ENCODE data around the gene POU2F3.

Gene POU2F3

GRCh38 chr11:120307476-120307875 lies 67.5 kb downstream of the POU2F3 start:
- ChIA-PET CTCF (interaction anchor here (0.8 to 14.7 kb wide), 5 partner anchors 7 to 136 kb away, joined by 3 to 349 read pairs (median 4); no protein-coding TSS in a partner anchor), POLR2A (no interaction called here)
- Histone ChIP-seq H3K9me3 (ENCODE audit: control insufficient read depth, insufficient read depth, low read depth, low read length) (no peaks in the 10 kb centered on the region), H3K36me3 (ENCODE audit: control insufficient read depth in 2 of 2, insufficient read depth in 1 of 2, low read length in 2 of 2) (no peaks in the 10 kb centered on the region), H3K27ac (ENCODE audit: extremely low read depth, low read depth, low read length) (no peak overlapping the region), H3K4me1 (ENCODE audit: control insufficient read depth, insufficient read depth, low read length) (no peaks in the 10 kb centered on the region), H3K4me3 (ENCODE audit: low read depth, low read length) (no peak overlapping the region)
- TF ChIP-seq GLI2 (tag by site-specific recombination; IDR thresholded peaks at IDR 0.05; ENCODE audit: borderline replicate concordance, low read depth), result no peak
- TF ChIP-seq ZNF549 (tag by site-specific recombination; IDR thresholded peaks at IDR 0.05), result no peak
- no peak for TF ChIP-seq ZNF311 (tag by site-specific recombination; IDR thresholded peaks at IDR 0.05; ENCODE audit: borderline replicate concordance)
- no peak for TF ChIP-seq ZNF280D (tag by site-specific recombination; IDR thresholded peaks at IDR 0.05)
- TF ChIP-seq ZNF394 (tag by site-specific recombination; IDR thresholded peaks at IDR 0.05; ENCODE audit: borderline replicate concordance), result no peak

- Histone ChIP-seq H3K36me3 (ENCODE audit: control insufficient read depth in 2 of 2, insufficient read depth in 1 of 2, low read length in 2 of 2) (no peaks in the 10 kb centered on the region), H3K4me3 (ENCODE audit: low read depth, low read length) (no peak overlapping the region), H3K9me3 (ENCODE audit: control insufficient read depth, insufficient read depth, low read depth, low read length) (no peaks in the 10 kb centered on the region), H3K27ac (ENCODE audit: extremely low read depth, low read depth, low read length) (no peak overlapping the region), H3K4me1 (ENCODE audit: control insufficient read depth, insufficient read depth, low read length) (no peaks in the 10 kb centered on the region)
- ChIA-PET POLR2A (no interaction called here), CTCF (interaction anchor here (0.6 to 1.4 kb wide), 5 partner anchors 8 to 621 kb away, joined by 3 to 5 read pairs (median 3); no protein-coding TSS in a partner anchor)
- TF ChIP-seq SALL2 (tag by site-specific recombination; IDR thresholded peaks at IDR 0.05; ENCODE audit: borderline replicate concordance) (no peak), ZNF521 (tag by site-specific recombination; IDR thresholded peaks at IDR 0.05) (no peak), ZNF16 (tag by site-specific recombination; IDR thresholded peaks at IDR 0.05; ENCODE audit: low read depth) (no peak), ZSCAN30 (tag by site-specific recombination; IDR thresholded peaks at IDR 0.05) (no peak), ZSCAN23 (tag by site-specific recombination; IDR thresholded peaks at IDR 0.05) (no peak), PATZ1 (tag by site-specific recombination; IDR thresholded peaks at IDR 0.05) (no peak), ZNF561 (tag by site-specific recombination; IDR thresholded peaks at IDR 0.05; ENCODE audit: borderline replicate concordance) (no peak), ZNF18 (tag by site-specific recombination; IDR thresholded peaks at IDR 0.05) (no peak), TCF7L2 (IDR thresholded peaks at IDR 0.05; ENCODE audit: borderline replicate concordance, low read depth, low read length) (no peak), GLI2 (tag by site-specific recombination; IDR thresholded peaks at IDR 0.05; ENCODE audit: borderline replicate concordance, low read depth) (no peak), ZNF837 (tag by site-specific recombination; IDR thresholded peaks at IDR 0.05) (no peak), ZNF423 (tag by site-specific recombination; IDR thresholded peaks at IDR 0.05) (no peak), ZEB2 (tag by site-specific recombination; IDR thresholded peaks at IDR 0.05) (no peak)
Measured at GRCh38 chr11:120308081-120308480, 68.1 kb downstream of the POU2F3 start.
